ENCODE measurements around the gene RPS5.
"Not testable (repeated sequence)": the region's sequence is repeated elsewhere in the genome, so short reads cannot be mapped to it uniquely, and the experiment has no call there.

RPS5 gene

GRCh38 chr19:58385891-58386575 is 1.0 kb upstream of the RPS5 start:
- no peak for DNase-seq (ENCODE audit: low read depth)

DNA sequence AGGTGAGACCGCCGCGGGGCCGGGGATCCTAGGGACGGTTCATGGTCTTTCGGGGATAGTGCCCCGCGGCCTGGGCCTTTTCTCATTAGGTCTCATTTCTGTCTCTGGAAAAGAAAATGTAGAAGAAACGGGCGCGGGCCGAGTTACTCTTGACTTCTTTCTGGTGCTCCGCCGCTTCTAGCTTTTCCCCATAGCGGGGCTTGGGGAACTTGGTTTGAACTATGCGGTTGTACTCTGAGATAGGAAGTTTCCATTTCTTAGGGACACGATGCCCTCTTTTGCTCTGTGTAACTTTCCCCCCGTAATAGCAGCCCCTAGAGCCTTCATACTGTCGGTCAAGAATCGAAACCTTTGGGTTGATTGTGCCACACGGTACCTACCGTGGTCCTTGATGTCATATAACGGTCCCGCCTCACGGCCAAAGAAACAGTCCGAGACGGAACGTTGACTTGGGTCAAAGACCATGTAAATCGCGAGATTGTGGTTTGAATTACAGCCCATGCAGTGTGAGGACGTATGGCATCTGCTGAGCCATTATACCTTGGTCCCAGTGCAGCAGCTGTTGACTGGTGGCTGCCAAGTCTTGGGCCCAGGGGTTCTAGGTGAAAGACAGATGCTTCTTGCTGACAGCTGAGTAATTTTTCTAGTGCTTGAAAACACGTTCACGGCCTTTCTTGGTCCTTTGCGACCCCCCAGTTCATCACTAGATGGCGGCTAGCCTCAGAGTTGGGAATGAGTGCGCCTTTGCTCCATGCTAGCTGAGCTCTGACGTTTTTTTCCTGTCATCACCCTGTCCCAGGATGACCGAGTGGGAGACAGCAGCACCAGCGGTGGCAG is 487 bp downstream of the RPS5 start:
- DNase-seq (ENCODE audit: low read depth): no peak

GRCh38 chr19:58388175-58388526 is 1.1 kb downstream of the RPS5 start:
- DNase-seq (ENCODE audit: low read depth): no peak

DNA sequence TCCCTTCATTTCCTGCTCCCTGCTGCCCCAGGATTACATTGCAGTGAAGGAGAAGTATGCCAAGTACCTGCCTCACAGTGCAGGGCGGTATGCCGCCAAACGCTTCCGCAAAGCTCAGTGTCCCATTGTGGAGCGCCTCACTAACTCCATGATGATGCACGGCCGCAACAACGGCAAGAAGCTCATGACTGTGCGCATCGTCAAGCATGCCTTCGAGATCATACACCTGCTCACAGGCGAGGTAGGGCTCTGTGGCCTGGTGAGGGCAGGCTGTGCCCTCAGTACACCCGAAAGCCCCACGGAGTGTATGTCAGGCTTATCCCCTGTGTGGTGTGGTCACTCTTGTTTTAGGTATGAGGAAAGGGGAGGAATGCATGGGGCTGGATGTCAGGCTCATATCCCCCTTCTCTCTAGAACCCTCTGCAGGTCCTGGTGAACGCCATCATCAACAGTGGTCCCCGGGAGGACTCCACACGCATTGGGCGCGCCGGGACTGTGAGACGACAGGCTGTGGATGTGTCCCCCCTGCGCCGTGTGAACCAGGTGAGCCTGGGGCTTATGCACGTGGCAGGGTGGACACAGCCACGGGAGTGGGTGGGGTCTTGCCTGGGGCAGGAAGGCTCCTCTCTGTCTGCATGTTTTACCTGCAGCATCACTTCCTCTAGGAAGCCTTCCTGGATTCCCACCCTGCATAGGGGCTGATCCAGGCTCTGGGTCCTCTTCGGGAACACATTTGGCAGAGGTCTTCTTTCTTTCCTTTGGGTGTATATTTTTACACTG is 6.1 kb downstream of the RPS5 start:
- no peak for DNase-seq (ENCODE audit: low read depth)

GRCh38 chr19:58393725-58394033 is 6.6 kb downstream of the RPS5 start:
- no peak for DNase-seq (ENCODE audit: low read depth)

DNA sequence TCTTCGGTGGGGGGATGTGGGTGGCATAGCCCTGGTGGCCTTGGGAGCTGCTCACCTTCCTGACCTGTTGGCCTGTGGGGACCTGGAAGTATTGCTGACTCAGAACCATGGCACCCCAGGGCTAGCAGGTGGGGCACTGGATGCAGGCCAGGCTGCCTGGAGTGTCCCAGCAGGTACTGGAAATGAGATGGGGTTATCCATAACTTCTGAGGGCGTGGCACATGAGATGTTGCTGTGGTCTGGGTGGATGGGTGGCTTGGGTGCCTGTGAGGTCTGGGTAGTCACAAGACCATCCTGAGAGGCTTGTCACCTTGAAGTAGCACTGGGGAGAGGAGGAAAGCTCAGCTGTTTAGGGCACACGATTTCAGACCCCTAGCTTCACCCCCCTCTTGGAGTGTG is 7.8 kb downstream of the RPS5 start:
- no peak for DNase-seq (ENCODE audit: low read depth)

DNA sequence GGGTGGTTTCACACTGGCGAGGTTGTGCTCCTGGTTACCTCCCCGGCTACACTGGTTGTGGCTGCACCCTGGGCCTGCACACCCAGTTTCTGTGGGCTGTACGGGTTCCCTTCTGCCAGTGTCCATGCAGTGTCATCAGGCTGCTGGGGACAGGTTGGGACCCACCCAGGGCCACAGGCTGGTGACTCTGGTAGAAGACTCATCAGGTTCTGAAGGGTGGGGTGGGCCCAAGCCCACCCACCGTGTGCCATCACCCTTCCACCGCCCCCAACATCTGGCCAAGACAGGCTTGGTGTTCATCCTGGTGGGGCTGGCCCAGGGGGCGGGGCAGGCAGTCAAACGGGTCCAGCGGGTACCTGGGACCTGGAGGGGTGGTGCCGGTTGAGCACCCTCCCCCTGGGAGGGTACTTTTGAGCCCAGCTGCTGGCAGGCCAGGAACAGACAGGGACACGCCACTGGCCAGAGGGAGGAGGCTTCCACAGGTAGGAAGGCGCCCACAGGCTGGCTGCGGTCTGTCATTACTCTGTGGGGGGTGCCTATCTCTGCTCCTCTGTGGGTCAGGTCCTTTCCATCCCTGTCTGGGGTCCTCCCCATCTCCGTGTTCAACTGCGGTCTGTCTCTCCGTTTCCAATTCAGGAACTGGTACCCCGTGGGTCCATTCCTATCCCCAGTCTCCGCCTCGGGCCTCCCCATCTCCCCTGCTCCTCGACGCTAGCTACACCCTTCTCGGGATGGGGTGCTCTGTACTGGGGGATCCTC is 8.3 kb downstream of the RPS5 start, which contains the start of gene RNF225:
Gene RNF225 (plus strand): TSS at position 437 of the 759 bp plus-strand sequence. CDS start 434 bp downstream, outside the sequence.
- DNase-seq (ENCODE audit: low read depth): no peak

GRCh38 chr19:58395979-58396627 is 9.0 kb downstream of the RPS5 start:
- no peak for DNase-seq (ENCODE audit: low read depth)

DNA sequence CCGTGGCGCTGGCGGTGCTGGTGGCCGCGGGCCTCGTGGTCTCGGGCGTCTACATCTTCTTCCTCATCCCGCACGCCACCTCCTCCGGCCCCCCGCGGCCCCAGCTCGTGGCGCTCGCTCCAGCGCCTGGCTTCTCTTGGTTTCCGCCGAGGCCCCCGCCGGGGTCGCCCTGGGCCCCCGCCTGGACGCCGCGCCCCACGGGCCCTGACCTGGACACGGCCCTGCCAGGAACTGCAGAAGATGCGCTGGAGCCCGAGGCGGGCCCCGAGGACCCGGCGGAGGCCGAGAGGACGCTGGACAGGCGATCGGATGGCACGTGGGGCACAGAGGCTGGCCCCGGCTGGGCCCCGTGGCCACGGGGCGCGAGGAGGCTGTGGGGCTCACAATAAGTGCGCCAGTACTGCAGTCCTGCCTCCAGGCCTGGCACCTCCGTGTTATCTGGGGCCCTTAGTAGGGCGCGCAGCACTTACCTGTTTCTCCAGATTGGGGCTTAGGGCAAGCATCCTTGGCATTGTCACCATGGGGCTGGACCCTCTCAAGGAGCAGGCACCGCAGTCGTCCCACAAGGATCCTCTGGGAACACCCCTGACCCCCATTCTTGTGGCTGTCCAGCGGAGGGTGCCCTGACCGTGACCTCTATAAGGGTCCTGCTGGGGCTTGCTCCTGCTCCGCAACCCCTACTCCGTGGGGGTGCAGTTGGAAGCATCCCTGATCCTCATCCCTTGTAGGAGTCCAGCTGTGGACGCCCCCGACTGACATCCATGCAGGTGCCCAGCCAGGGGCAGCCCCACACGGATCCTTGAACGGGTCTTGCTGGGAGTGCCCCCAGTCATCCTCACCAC is 9.8 kb downstream of the RPS5 start:
- DNase-seq (ENCODE audit: low read depth): no peak

GRCh38 chr19:58397533-58398037 is 10.5 kb downstream of the RPS5 start:
- no peak for DNase-seq (ENCODE audit: low read depth)

DNA sequence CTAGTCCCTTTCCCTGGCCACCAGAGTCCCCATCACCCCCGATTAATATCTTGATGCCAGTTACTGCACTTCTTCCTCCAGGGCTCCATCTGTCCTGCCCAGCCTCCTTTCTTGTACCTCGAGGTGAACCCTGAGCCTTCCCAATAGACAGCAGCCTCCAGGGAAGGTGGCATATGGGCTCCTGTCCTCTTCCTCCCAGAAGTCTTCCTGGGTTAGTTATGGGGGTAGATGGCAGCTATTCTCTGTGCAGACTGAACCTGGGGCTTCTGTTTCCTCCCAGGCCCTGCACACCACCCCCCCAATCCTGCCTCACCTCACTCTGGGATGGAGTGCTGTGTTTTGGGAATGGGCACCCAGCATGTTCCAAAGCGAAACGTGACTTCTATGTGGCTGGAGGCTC is 11.0 kb downstream of the RPS5 start:
- no peak for DNase-seq (ENCODE audit: low read depth)

- DNase-seq (ENCODE audit: low read depth): no peak
Measured at GRCh38 chr19:58398545-58398944, 11.5 kb downstream of the RPS5 start.

GRCh38 chr19:58399903-58400302 is 12.8 kb downstream of the RPS5 start:
- no peak for DNase-seq (ENCODE audit: low read depth)

GRCh38 chr19:58400316-58400915 is 13.3 kb downstream of the RPS5 start:
- no peak for DNase-seq (ENCODE audit: low read depth)

GRCh38 chr19:58400916-58401839 is 14.1 kb downstream of the RPS5 start:
- DNase-seq (ENCODE audit: low read depth): peak; percentile 98

DNA sequence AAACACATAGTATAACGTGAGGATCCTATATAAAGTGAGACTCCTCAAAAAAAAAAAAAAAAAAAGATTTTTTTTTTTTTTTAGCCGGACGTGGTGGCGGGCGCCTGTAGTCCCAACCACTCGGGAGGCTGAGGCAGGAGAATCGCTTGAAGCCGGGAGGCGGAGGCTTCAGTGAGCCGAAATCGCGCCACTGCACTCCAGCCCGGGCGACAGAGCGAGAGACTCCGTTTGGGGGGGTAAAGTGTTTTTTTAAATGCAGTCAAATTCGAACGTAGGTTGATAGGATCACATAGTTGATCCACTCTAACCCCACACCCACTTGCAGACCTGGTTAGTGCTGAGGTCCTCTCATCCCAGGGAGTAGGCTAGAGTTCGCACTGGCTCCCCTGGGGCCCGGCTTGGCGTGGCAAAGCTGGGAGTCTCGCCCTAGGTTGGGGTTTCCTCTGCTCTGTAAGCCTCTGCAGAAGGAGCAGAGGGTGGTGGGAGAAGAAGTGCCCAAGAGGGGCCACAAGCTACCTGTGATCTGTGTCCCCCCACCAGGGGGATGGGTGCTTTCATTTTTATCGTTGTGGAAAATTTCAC is 14.9 kb downstream of the RPS5 start:
- no peak for DNase-seq (ENCODE audit: low read depth)

GRCh38 chr19:58403920-58404478 is 16.9 kb downstream of the RPS5 start:
- DNase-seq (ENCODE audit: low read depth): not testable (repeated sequence)
